ENCODE data around the gene EFNA5.

- TF ChIP-seq CTCF (IDR thresholded peaks at IDR 0.05) (no peak), POLR2AphosphoS5 (IDR thresholded peaks at IDR 0.05) (no peak), EP300 (IDR thresholded peaks at IDR 0.05) (no peak)
Measured at GRCh38 chr5:107485184-107485583, 185.6 kb downstream of the EFNA5 start.

Measured in gastroesophageal sphincter (tissue), 3 donors.